ENCODE results near the gene TMEM184A.

Gene TMEM184A

DNA sequence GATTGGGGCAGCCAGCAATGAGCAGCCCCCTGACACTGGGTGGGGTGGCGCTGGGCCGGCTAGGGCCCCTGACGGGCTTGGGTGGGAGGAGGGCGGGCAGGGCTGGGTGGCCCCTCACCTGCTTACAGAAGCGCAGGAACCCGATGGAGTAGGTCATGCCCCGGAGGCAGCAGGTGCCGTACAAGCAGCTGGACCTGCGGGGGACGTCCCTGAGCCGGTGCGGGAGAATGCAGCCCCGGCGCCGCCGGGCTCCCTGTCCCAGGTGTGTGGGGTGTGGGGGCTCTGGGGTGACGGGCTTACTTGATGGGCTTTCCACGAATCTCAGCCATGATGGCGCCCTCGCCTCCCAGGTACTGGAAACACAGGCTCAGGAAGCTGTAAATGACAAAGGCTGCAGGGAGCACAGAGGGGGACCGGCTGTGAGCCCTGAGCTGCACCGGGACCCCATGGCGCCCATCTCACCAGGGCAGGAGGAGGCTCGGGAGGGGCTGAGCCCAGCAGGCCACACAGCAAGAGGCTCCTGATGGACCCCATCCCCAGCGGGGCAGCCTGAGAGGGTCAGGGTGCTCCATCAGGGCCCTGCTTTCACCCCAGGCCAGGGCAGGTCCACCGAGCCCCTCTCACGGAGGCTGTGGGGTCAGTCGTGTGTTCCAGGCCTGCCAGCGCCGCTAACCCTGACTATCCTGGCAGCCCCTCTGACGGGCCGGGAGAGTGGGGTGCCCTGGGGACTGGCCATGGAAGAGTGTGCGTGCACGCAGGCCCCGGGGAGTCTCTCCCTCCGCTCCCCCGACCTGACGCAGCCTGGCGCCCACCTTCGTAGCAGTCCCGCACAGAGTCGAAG lies 5.8 kb downstream of the TMEM184A start:
- DNase-seq, result no peak

DNA sequence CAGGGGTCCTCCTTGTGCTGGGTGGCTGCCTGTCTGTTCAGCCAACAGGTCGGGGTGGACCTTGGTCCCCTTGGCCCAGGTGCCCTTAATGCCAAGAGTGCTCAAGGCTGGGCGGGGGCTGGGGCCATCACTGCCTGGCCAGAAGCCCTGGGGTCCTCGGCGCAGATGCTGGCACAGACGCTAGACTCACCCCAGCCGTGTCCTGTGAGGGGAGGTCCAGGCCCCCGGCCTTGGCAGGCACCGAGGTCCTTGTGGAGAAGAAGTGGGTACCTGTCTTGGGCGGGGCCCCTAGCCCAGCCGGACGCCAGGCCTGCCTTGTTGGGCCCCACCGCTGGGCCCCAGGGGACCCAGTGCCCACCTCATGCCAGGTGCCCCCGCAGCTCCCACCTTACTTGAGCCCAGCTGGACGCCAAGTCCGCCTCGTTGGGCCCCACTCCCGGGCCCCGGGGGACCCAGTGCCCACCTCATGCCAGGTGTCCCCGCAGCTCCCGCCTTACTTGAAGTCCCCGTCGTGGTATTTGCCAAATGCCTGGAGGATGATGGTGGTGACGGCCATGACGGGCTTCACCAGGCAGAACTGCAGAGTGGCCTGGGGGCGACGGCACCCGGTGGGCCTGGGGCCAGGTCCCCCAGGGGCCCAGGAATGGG lies 6.5 kb downstream of the TMEM184A start:
- DNase-seq, result no peak

DNA sequence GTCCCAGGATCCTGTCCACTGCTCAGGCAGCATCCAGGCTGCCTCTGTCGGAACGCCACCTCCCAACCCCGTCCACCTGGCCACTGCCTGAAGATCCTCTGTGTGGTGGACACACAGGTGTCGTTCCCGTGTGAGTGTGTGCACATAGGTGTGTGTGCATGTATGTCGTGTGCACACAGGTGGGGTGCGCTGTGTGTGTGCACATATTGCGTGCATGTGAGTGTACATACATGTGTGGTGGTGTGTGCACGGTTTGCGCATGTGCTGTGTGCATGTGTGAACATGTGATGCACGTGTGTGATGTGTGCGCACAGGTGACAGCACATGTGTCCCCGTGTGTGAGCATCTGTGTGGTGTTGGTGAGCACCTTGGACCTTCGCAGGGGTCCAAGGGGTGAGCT lies 7.1 kb downstream of the TMEM184A start:
- no peak for DNase-seq

GRCh38 chr7:1548438-1548831 lies 7.6 kb downstream of the TMEM184A start:
- peak; percentile 51 for DNase-seq

DNA sequence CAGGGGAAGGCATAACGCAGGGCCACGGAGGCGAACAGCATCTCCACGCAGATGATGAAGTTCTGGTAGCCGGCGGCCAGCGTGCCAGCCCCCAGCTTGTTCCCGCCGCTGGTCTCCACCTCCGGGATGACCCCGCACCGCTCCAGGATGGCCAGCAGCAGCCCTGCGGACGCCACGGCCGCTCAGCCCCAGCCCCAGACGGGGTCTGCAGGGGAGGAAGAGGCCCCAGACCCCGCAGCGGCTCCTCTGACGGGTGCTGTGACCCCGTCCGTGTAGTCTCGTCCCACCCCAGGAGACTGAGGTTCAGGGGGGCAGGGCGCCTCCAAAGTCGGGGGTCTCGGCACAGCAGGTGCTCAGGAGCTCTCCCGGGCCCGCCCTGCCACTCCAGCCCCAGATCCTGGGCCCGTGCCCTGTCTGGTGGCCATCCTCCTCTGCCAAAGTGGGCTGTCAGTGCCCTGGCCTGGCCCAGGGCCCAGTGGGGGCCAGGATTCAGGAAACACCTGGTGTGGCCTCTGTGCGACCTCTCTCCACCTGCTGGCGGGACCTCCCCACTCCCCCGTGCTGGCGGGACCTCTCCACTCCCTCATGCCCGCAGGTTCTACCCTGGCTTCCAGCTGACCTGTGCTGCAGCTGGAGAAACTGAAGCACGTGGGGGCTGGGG lies 8.1 kb downstream of the TMEM184A start:
- DNase-seq, result no peak

DNA sequence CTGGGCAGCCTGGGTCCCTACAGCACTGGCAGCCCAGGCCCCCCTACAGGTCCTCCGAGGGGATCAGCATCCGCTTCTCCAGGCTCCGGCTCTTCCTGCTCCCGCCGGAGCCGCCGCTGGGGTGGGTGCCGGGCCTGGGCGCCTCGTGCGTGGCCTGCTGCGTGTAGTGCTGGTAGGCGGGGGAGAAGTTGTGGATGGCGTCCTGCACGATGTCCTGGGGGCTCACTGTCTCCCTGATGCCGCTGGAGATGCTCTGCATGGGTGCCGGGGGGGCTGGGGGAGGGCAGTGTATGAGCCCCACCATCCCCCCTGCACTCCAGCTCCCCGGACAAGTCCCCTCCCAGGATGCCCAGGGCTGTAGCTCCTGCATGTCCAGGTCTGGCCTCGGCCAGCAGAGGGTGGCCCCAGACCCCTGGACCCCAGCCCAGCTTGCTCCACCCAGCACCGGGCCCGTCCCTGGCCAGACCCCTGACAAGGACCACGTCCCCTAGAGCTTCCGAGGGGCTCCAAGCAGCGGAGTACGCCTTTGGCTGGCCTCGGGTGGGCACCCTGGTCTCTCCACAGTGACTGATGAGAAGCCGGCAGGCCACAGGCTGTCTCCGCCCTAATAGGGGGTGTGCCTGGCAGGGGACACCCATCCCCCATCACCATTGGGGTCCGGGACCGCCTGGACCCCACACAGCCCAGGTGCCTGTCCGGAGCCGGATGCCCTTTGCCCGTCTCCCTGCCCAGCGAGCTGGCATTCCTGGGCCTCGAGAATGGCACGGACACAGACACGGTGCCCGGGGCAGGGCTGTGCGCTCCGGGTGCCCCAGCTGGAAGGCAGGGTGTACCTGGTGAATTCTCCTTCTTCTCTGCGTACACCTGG lies 8.9 kb downstream of the TMEM184A start:
- no peak for DNase-seq

GRCh38 chr7:1546274-1546908 lies 9.6 kb downstream of the TMEM184A start:
- DNase-seq, result no peak

- peak; percentile 23 for DNase-seq
These were observed 10.4 kb downstream of the TMEM184A start for GRCh38 chr7:1545417-1546246.

- no peak for DNase-seq
These were observed 11.0 kb downstream of the TMEM184A start for GRCh38 chr7:1544896-1545416.

- no peak for DNase-seq
These were observed 11.7 kb downstream of the TMEM184A start for GRCh38 chr7:1544178-1544895.

GRCh38 chr7:1543826-1544177 lies 12.2 kb downstream of the TMEM184A start:
- no peak for DNase-seq

DNA sequence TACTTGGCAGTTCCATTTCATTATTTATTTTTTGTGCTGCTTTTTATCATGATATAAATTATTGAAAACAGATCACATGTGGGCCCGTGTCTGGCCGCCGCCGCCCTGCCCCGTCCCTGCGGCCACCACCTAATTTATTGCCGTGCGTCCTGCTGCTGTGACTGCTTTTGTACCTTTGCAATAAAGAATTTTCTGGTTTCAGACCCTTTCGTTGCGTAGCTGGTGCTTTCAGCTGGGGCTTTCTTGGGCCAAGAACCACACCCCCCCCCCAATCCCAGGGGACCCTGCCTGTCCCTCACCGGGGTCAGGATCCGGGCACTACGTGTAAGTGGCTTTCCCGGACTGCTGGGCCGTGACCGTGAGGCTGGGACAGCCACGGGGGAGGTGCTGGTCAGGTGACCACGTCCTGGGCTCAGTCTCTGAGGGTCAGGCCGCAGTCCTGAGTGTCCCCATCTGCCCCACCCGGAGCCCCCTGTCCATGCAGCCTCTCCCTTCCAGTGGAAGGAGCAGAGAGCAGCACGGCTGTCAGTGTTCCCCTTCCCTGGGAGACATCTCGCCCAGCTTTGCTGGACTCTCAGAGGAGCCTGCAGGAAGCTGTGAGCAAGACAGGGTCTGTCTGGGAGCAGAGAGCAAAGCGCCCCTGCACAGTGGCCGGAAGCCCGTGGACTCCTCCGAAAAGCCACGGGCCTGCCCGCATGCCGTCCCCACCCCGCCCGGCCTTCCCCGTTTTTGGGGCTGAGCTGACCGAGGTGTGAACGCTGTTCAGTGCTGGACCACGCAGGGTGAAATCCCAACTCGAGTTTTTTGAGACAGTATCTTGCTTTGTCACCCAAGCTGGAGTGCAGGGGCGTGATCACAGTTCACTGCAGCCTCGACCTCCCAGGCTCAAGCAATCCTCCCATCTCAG lies 12.9 kb downstream of the TMEM184A start:
- DNase-seq, result no peak

- no peak for DNase-seq
These were observed 13.7 kb downstream of the TMEM184A start for GRCh38 chr7:1542329-1542728.

DNA sequence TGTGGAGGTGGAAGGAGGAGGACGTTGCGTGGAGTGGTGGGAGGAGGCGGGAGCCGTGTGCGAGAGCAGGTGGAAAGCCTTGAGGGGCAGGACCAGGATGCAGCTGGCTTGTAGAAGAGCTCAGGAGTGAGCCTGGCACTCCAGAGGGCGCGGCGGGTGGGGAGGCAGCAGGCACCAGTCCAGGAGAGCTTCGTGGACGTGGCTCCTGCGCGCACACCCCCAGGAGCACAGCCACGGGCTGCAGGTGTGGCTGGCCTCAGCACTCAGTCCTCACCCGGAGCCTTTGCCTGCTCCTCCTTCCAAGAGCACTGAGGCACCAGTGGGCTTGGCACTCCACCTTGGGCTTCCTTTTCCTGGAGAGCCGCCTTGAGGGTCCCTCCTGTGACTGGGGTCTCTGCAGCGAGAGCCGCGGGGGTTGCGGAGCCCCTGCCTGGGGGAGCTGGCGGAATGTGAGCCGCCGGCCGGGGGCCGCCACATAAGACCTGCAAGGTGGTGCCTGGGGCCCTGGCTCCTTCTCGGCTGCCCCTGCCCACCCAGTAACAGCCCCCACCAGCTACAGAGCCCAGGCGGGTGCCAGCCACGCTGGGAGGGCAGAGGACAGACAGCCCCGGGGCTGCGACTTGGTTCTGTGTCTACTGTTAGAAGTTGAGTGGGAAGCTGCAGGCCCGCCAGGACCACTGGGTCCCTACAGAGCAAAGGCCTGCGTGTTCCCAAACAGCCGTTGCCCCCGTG lies 14.4 kb downstream of the TMEM184A start:
- DNase-seq, result no peak

DNA sequence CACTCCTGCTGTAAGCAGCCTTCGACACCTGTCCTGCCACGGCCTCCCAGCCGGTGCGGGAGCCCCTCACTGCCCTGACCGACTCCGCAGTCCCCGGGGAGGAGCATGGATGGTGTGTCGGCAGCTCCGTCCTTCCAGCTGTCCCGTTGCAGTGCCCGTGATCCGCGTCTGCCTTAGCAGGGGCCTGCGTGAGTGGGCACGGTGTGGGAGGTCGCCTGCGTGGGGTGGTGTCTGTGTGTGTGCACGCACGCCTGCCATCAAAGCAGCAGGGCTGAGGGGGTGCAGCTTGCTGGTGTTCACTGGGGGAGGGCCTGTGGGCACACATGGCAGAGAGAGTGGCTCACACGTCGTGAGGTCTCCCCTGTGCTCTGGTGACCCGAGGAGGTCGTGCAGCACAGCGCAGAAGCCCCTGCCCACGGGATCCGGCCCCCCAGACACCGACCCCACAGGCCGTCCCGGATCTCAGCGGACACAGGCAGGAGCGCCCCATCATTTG lies 15.2 kb downstream of the TMEM184A start:
- no peak for DNase-seq

- no peak for DNase-seq
These were observed 15.9 kb downstream of the TMEM184A start for GRCh38 chr7:1539882-1540775.

GRCh38 chr7:1539181-1539881 lies 16.7 kb downstream of the TMEM184A start:
- no peak for DNase-seq

Data from CD4-positive, alpha-beta T cell treated with Interleukin-17A for 4 hours (primary cell).